Mesothelial cell of epicardium (in vitro differentiated cells): ENCODE data around the gene PRM3. TPM values are rescaled to one million over a fixed set of nuclear protein-coding genes. Genes with fewer than 3 reads are reported as not detected.

Source experiments
- DNase-seq, 2 experiments: peaks; one replicate each; pipeline ENCODE4 v3.0.0; 2021; ENCODE audit warnings: low spot score in 2 of 2; ENCODE audit not compliant: unreplicated experiment in 2 of 2
- H3K27ac Mint-ChIP-seq: 2 replicates; pipeline ENCODE4 v1.8.0; 2021; ENCODE audit warnings: mixed read lengths
- H3K27me3 Mint-ChIP-seq: 2 replicates; pipeline ENCODE4 v1.8.0; 2021; ENCODE audit warnings: low read depth, mixed read lengths
- H3K36me3 Mint-ChIP-seq: 2 replicates; pipeline ENCODE4 v1.8.0; 2021; ENCODE audit warnings: mixed read lengths
- H3K4me1 Mint-ChIP-seq: 2 replicates; pipeline ENCODE4 v1.8.0; 2021; ENCODE audit warnings: mixed read lengths
- H3K4me3 Mint-ChIP-seq: 2 replicates; pipeline ENCODE4 v1.8.0; 2021; ENCODE audit warnings: mild to moderate bottlenecking, moderate library complexity, mixed read lengths
- H3K9me3 Mint-ChIP-seq: 2 replicates; pipeline ENCODE4 v1.8.0; 2021; ENCODE audit warnings: mixed read lengths
- CTCF ChIP-seq: fragments of 200-600 bp; sonication (generic); IDR thresholded peaks from one replicate; pipeline ENCODE4 v1.5.0; 2021; ENCODE audit warnings: antibody characterized with exemption; ENCODE audit not compliant: unreplicated experiment
- total RNA-seq: library from RNA; stranded (reverse); gene quantifications from 3 replicates; pipeline ENCODE4 v1.2.1, GENCODE V29; 2021

Gene PRM3
- total RNA-seq, 1 donor from 2014 or later: not detected

DNA sequence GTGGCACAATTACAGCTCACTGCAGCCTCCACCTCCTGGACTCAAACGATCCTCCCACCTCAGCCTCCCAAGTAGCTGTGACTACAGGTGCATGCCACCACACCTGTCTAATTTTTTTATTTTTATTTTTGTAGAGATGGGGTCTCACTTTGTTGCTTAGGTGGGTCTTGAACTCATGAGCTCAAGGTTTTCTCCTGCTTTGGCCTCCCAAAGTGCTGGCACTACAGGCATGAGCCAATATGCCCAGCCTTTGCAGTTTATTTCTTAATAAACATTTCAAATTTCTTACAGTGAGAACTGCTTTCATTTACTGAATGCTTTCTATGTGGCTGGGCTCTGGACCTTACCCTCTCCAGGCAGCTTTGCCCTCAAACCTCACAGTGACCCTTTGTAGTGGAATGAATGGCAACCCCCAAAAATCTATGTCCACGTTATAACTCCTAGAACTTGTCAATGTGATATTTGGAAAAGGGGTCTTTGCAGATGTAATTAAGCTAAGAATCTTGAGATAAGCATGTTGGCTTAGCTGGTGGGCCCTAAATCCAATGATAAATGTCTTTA, 2.7 kb downstream of the PRM3 start:
- no peaks in the 10 kb centered on the region for H3K27me3 Mint-ChIP-seq
- no peaks in the 10 kb centered on the region for H3K9me3 Mint-ChIP-seq
- TF ChIP-seq CTCF: no peak
- H3K4me1 Mint-ChIP-seq: peaks cover 12% of the 10 kb centered on the region
- no peak overlapping the region for H3K27ac Mint-ChIP-seq
- DNase-seq: no peak
- H3K4me3 Mint-ChIP-seq: no peak overlapping the region
- H3K36me3 Mint-ChIP-seq: no peaks in the 10 kb centered on the region

DNA sequence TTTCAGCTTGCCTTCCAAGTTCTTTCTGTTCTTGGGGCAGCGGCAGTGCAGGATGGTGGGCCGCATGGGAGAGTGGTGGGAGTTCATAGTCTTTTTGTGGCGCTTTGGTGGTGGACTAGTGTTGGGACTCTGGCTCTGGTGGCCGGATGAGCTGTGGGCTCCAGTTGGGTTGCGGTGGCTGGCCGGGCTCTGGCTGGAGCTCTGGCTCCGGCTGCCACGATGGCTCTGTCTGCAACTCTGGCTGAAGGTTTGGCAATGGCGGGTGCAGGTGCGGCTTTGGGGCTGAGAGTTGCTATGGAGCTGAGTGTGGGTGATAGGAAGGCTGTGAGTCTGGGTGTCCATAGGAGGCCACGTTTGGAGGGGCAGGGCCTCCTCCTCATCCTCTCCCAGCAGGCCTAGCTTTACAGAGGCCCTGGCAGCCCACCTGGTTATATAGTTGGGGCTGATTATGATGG, 4.5 kb downstream of the PRM3 start, which contains the start of gene TNP2:
TNP2 (minus strand) TSS at position 405 of the 455 bp plus-strand sequence; CDS start at position 342, 63 bp downstream.
- Mint-ChIP-seq H3K27ac (no peak within 1 kb of the TSS), H3K9me3 (no peaks in the 10 kb centered on the region), H3K27me3 (no peaks in the 10 kb centered on the region), H3K4me3 (no peak within 1 kb of the TSS), H3K4me1 (peaks cover 10% of the 10 kb centered on the region), H3K36me3 (no peaks in the 10 kb centered on the region)
- no peak for DNase-seq
- TF ChIP-seq CTCF: no peak

DNA sequence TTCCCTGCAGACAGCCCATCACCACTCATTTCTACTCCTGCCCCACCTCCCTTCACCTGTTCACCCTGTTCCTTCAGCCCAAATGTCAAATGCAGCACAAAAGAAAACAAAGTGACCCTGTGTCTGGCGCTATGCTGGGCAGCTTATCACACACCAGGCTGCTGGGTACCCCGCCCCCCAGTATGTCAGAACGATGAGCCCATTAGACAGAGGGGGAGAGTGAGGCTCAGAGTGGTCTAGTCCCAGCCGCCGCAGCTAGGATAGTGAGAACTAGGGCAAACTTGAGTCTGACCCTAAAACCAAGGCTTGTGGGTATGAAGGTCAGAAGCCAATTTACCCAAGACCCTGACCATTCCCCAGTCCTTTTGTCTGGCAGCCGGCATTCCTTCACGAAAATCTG, 8.3 kb downstream of the PRM3 start:
- Mint-ChIP-seq H3K4me3 (no peak overlapping the region), H3K36me3 (no peaks in the 10 kb centered on the region), H3K4me1 (peaks cover 10% of the 10 kb centered on the region), H3K27ac (no peak overlapping the region), H3K9me3 (no peaks in the 10 kb centered on the region), H3K27me3 (no peaks in the 10 kb centered on the region)
- TF ChIP-seq CTCF: no peak
- DNase-seq: no peak

GRCh38 chr16:11264155-11264832, 9.1 kb downstream of the PRM3 start:
- Mint-ChIP-seq H3K27ac (no peak overlapping the region), H3K27me3 (no peaks in the 10 kb centered on the region), H3K4me1 (peaks cover 11% of the 10 kb centered on the region), H3K4me3 (no peak overlapping the region), H3K36me3 (no peaks in the 10 kb centered on the region), H3K9me3 (no peaks in the 10 kb centered on the region)
- DNase-seq: no peak
- TF ChIP-seq CTCF: no peak

DNA sequence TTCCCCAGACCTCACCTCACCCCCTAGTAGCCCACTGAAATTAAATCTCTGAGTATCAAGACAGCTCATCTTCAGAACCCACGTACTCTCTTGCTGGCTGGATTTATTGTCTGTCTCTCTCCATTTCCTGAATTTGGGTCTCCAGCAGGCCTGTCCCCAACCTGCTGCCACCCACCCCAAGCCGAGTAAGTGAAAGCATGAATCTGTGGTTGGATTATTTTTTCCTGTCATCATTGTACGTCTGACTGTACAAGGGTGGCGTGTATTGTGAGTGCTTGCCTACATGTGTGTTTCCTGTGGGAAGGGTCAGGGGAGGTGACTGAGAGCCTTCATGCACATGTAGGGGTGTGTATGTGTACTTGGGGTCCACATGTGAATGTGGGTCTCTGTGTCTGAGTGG, 9.7 kb downstream of the PRM3 start:
- Mint-ChIP-seq H3K4me1 (peaks cover 11% of the 10 kb centered on the region), H3K9me3 (no peaks in the 10 kb centered on the region), H3K27ac (no peak overlapping the region), H3K27me3 (no peaks in the 10 kb centered on the region), H3K4me3 (no peak overlapping the region), H3K36me3 (no peaks in the 10 kb centered on the region)
- TF ChIP-seq CTCF: no peak
- no peak for DNase-seq
